ENCODE data around the gene RGS19. TPM values are rescaled to one million over a fixed set of nuclear protein-coding genes. Genes with fewer than 3 reads are reported as not detected.
"Not testable (repeated sequence)": the region's sequence is repeated elsewhere in the genome, so short reads cannot be mapped to it uniquely, and the experiment has no call there.

RGS19 gene
- total and polyA plus RNA-seq, 11 donors, result 3.2 to 25.6 (median 5.3) TPM

DNA sequence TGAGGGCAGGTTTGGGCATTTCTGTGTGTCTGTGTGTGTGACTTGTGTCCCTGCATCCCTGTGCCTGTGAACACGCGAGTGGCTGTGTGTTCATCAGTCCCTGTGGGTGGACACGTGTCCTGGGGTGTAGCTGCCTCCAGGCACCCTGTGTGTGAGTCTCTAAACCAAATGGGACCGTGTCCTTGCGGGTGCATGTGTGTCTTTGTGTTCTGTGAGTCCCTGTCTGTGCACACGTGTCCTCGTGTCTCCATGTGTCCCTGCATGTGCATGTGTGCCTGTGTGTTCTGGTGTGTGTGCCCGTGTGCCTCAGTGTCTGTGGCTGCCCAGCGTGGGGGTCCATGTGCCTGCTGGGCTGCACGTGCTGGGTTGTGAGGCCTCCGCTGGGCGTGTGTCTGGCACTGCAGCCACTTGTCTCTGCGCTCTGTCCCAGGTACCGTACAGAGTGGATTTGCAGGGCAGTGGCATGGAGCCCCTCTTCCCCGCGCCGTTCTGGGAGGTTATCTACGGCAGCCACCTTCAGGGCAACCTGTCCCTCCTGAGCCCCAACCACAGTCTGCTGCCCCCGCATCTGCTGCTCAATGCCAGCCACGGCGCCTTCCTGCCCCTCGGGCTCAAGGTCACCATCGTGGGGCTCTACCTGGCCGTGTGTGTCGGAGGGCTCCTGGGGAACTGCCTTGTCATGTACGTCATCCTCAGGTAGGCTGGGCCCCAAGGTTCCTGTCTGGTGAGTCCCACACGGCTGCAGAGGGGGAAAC is 13.1 kb upstream of the RGS19 start:
- Histone ChIP-seq H3K27ac (no peak overlapping the region), H3K4me3 (no peak overlapping the region), H3K4me1 (no peaks in the 10 kb centered on the region), H3K27me3 (peaks cover 0 to 15% (median 0%) of the 10 kb centered on the region in 9 donors), H3K36me3 (no peaks in the 10 kb centered on the region), H3K9me3 (no peaks in the 10 kb centered on the region)
- 42 to 54% (median 49%) methylated on average over 24 to 27 of the region's 27 CpGs for WGBS, 4 donors
- intact Hi-C loops (cut with DNase I), result no loop called here
- TF ChIP-seq, protein P1, sequence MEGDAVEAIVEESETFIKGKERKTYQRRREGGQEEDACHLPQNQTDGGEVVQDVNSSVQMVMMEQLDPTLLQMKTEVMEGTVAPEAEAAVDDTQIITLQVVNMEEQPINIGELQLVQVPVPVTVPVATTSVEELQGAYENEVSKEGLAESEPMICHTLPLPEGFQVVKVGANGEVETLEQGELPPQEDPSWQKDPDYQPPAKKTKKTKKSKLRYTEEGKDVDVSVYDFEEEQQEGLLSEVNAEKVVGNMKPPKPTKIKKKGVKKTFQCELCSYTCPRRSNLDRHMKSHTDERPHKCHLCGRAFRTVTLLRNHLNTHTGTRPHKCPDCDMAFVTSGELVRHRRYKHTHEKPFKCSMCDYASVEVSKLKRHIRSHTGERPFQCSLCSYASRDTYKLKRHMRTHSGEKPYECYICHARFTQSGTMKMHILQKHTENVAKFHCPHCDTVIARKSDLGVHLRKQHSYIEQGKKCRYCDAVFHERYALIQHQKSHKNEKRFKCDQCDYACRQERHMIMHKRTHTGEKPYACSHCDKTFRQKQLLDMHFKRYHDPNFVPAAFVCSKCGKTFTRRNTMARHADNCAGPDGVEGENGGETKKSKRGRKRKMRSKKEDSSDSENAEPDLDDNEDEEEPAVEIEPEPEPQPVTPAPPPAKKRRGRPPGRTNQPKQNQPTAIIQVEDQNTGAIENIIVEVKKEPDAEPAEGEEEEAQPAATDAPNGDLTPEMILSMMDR (IDR thresholded peaks at IDR 0.05), result no peak
- TF ChIP-seq POLR2A (IDR thresholded peaks at IDR 0.05), result no peak
- ATAC-seq (peak in 2 of 4 donors; percentile 33 to 35), DNase-seq (no peak)

DNA sequence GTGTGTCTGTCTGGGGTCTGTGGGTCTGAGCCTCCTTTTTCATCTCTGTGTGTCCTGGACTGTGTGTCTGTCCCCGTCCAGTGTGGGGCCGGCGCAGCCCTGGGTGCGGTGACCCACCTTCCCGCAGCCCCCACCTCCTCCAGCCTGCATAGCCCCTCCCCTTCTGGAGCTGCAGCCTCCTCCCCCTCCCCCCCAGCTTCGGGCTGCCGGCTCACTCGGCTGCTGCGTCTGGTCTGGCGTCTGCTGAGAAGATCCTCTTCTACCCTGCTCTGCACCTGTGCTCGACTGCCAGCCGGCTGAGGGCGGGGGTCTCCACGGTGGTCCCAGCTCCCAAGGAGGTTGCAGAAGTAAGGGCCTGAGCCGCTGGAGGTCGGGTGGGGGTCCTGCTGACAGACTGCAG is 12.5 kb upstream of the RGS19 start:
- no peak for TF ChIP-seq POLR2A (IDR thresholded peaks at IDR 0.05)
- TF ChIP-seq, protein P1 (IDR thresholded peaks at IDR 0.05), result no peak
- Histone ChIP-seq H3K27me3 (peaks cover 0 to 15% (median 0%) of the 10 kb centered on the region in 9 donors), H3K36me3 (no peaks in the 10 kb centered on the region), H3K4me1 (no peaks in the 10 kb centered on the region), H3K27ac (no peak overlapping the region), H3K9me3 (no peaks in the 10 kb centered on the region), H3K4me3 (no peak overlapping the region)
- no peak for DNase-seq
- intact Hi-C loops (cut with DNase I), result no loop called here
- no peak for ATAC-seq
- 16 to 29% (median 24%) methylated on average over 10 to 16 of the region's 16 CpGs for WGBS, 4 donors

DNA sequence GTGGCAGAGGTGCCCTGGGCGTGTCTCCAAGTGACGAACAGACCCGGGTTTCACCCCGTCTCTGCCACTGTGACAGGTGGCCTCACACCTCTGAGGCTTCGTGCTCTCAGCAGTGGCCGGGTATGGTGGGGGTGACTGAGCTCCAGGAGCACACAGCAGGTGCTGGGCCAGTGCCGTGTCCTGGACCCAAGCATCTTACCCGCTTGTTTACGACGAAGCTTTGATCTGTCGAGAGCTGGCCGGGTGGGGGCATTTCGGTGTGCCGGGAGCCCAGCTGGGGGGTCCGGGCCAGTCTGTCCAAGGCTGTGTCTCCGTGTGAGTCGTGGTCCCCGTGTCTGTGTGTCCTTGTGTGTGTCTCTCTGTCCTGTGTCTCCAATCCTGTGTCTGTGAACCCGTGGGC is 12.0 kb upstream of the RGS19 start:
- Histone ChIP-seq H3K9me3 (no peaks in the 10 kb centered on the region), H3K27me3 (peaks cover 0 to 14% (median 0%) of the 10 kb centered on the region in 9 donors), H3K27ac (no peak overlapping the region), H3K4me3 (no peak overlapping the region), H3K4me1 (no peaks in the 10 kb centered on the region), H3K36me3 (no peaks in the 10 kb centered on the region)
- intact Hi-C loops (cut with DNase I), result no loop called here
- TF ChIP-seq, protein P1 (IDR thresholded peaks at IDR 0.05), result no peak
- TF ChIP-seq POLR2A (IDR thresholded peaks at IDR 0.05), result no peak
- no peak for DNase-seq
- WGBS, 4 donors, result 74 to 83% (median 80%) methylated on average over 18 to 19 of the region's 19 CpGs
- ATAC-seq, result no peak

DNA sequence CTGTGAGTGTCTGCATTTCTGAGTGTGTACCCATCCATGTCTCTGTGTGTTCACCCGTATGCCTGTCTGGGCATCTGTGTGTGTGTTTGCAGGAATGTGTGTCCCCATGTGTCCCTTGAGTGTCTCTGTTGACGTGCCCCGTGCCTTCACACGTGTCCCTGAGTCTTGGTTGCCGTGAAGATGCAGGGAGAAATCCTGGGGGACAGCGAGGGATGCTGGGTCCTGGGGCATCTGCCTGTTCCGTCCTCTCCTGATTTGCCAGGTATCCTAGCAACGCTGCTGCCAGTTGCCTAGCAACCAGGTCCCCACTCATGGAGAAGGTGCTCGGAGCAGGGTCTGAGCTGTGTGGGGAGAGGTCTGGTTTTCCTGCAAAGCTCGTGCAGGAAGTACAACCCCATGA is 10.8 kb upstream of the RGS19 start:
- WGBS, 4 donors, result 49 to 61% (median 57%) methylated on average over 7 to 10 of the region's 10 CpGs
- H3K9me3 ChIP-seq, result no peaks in the 10 kb centered on the region
- H3K27ac ChIP-seq, result no peak overlapping the region
- H3K36me3 ChIP-seq, result no peaks in the 10 kb centered on the region
- H3K4me3 ChIP-seq, result no peak overlapping the region
- DNase-seq, result no peak
- ATAC-seq, result no peak
- H3K27me3 ChIP-seq, result peaks cover 0 to 9% (median 5%) of the 10 kb centered on the region in 9 donors
- intact Hi-C loops (cut with DNase I), result no loop called here
- no peak for TF ChIP-seq POLR2A (IDR thresholded peaks at IDR 0.05)
- TF ChIP-seq, protein P1 (IDR thresholded peaks at IDR 0.05), result no peak
- no peaks in the 10 kb centered on the region for H3K4me1 ChIP-seq

DNA sequence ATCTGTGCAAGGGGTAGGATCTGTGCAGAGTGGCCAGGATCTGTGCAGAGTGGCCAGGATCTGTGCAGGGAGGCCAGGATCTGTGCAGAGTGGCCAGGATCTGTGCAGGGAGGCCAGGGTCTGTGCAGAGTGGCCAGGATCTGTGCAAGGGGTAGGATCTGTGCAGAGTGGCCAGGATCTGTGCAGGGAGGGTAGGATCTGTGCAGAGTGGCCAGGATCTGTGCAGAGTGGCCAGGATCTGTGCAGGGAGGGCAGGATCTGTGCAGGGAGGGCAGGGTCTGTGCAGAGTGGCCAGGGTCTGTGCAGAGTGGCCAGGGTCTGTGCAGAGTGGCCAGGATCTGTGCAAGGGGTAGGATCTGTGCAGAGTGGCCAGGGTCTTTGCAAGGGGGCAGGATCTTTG is 9.3 kb upstream of the RGS19 start:
- not testable (repeated sequence) for H3K4me3 ChIP-seq, ATAC-seq, H3K36me3 ChIP-seq, H3K9me3 ChIP-seq, H3K27ac ChIP-seq, DNase-seq
- intact Hi-C loops (cut with DNase I), result loop anchor here in 1 of 10 donors (5.0 kb wide), 1 partner anchor 34 kb away; no protein-coding TSS in a partner anchor
- Histone ChIP-seq H3K27me3 (peaks cover 3 to 24% (median 18%) of the 10 kb centered on the region in 9 donors), H3K4me1 (peaks cover 0 to 13% (median 6%) of the 10 kb centered on the region in 12 donors)

DNA sequence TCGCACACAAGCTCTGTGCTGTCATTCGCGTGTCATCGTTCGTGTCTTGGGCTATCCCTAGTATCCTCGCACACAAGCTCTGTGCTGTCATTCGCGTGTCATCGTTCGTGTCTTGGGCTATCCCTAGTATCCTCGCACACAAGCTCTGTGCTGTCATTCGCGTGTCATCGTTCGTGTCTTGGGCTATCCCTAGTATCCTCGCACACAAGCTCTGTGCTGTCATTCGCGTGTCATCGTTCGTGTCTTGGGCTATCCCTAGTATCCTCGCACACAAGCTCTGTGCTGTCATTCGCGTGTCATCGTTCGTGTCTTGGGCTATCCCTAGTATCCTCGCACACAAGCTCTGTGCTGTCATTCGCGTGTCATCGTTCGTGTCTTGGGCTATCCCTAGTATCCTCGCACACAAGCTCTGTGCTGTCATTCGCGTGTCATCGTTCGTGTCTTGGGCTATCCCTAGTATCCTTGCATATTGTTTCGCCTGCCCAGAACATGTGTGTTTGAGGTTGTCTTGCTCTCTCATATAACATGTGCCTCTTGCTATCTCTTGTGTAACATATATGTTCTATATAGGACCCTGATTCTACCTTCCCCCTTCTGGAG is 8.0 kb upstream of the RGS19 start:
- 92 to 99% (median 96%) methylated on average over 6 to 10 of the region's 36 CpGs for WGBS, 4 donors
- ATAC-seq, H3K36me3 ChIP-seq, H3K27ac ChIP-seq, DNase-seq, H3K9me3 ChIP-seq, H3K4me3 ChIP-seq: not testable (repeated sequence)
- peaks cover 0 to 22% (median 12%) of the 10 kb centered on the region in 12 donors for H3K4me1 ChIP-seq
- intact Hi-C loops (cut with DNase I), result loop anchor here in 1 of 10 donors (5.0 kb wide), 1 partner anchor 35 kb away; no protein-coding TSS in a partner anchor
- H3K27me3 ChIP-seq, result peaks cover 3 to 24% (median 18%) of the 10 kb centered on the region in 9 donors

All from heart left ventricle (tissue), 16 donors.